SK-N-SH treated with all-trans-retinoic acid at 6 μM for 48 hours (cell line): ENCODE data around the gene SNX21.

Source experiments
- ATAC-seq: fragments of 200-7000 bp; cut with Tn5 transposase; 3 replicates; pipeline ENCODE4 v1.9.1; 2020; ENCODE audit warnings: mild to moderate bottlenecking, moderate library complexity
- ARNTL ChIP-seq: fragments of 450-650 bp; formaldehyde crosslinking; IDR thresholded peaks from 2 replicates; pipeline ENCODE4 v1.5.0; 2020; ENCODE audit warnings: low read depth, mild to moderate bottlenecking, moderate library complexity, borderline replicate concordance
- BACH2 ChIP-seq: fragments of 250-450 bp; sonication (Bioruptor Pico); IDR thresholded peaks from 2 replicates; pipeline ENCODE4 v1.9.0; 2021; ENCODE audit warnings: mild to moderate bottlenecking, borderline replicate concordance
- CREB5 ChIP-seq: fragments of 250-450 bp; sonication (Bioruptor Pico); IDR thresholded peaks from 2 replicates; pipeline ENCODE4 v1.5.1; 2020; ENCODE audit warnings: low read depth, mild to moderate bottlenecking, moderate library complexity
- CSDC2 ChIP-seq: fragments of 250-450 bp; sonication (Bioruptor Pico); IDR thresholded peaks from 2 replicates; pipeline ENCODE4 v1.5.0; 2020; ENCODE audit warnings: mild to moderate bottlenecking, moderate library complexity
- CSRNP3 ChIP-seq: fragments of 250-450 bp; sonication (Bioruptor Pico); IDR thresholded peaks from 2 replicates; pipeline ENCODE4 v1.5.1; 2021; ENCODE audit warnings: mild to moderate bottlenecking, moderate library complexity
- GLIS3 ChIP-seq: fragments of 250-450 bp; sonication (Bioruptor Pico); IDR thresholded peaks from 2 replicates; pipeline ENCODE4 v1.5.0; 2020; ENCODE audit warnings: mild to moderate bottlenecking, moderate library complexity
- ISL1 ChIP-seq: fragments of 250-450 bp; sonication (Bioruptor Pico); IDR thresholded peaks from 2 replicates; pipeline ENCODE4 v2.1.2; 2022; ENCODE audit warnings: mild to moderate bottlenecking, moderate library complexity
- OSR1 ChIP-seq: fragments of 250-450 bp; sonication (Bioruptor Pico); IDR thresholded peaks from 2 replicates; pipeline ENCODE4 v1.8.0; 2022; ENCODE audit warnings: moderate library complexity, mild to moderate bottlenecking, inconsistent platforms
- PPARA ChIP-seq: fragments of 250-450 bp; sonication (Bioruptor Pico); IDR thresholded peaks from 2 replicates; pipeline ENCODE4 v1.5.0; 2020; ENCODE audit warnings: mild to moderate bottlenecking, borderline replicate concordance
- RARB ChIP-seq: fragments of 250-450 bp; sonication (Bioruptor Pico); IDR thresholded peaks from 2 replicates; pipeline ENCODE4 v1.8.0; 2021; ENCODE audit warnings: mild to moderate bottlenecking, moderate library complexity
- SNAI2 ChIP-seq: fragments of 250-450 bp; sonication (Bioruptor Pico); IDR thresholded peaks from 2 replicates; pipeline ENCODE4 v1.5.0; 2020; ENCODE audit warnings: mild to moderate bottlenecking, moderate library complexity
- TCF4 ChIP-seq: fragments of 250-450 bp; sonication (Bioruptor Pico); IDR thresholded peaks from 2 replicates; pipeline ENCODE4 v1.8.0; 2021; ENCODE audit warnings: mild to moderate bottlenecking, moderate library complexity, borderline replicate concordance
- TOX ChIP-seq: fragments of 250-450 bp; sonication (Bioruptor Pico); IDR thresholded peaks from 2 replicates; pipeline ENCODE4 v1.8.0; 2021; ENCODE audit warnings: mild to moderate bottlenecking, moderate library complexity, borderline replicate concordance
- ZC3H10 ChIP-seq: fragments of 250-450 bp; sonication (Bioruptor Pico); IDR thresholded peaks from 2 replicates; pipeline ENCODE4 v1.5.1; 2021; ENCODE audit warnings: mild to moderate bottlenecking, moderate library complexity
- ZFP3 ChIP-seq: fragments of 250-450 bp; sonication (Bioruptor Pico); IDR thresholded peaks from 2 replicates; pipeline ENCODE4 v1.5.0; 2020; ENCODE audit warnings: mild to moderate bottlenecking, moderate library complexity
- ZFP30 ChIP-seq: fragments of 450-650 bp; formaldehyde crosslinking; IDR thresholded peaks from 2 replicates; pipeline ENCODE4 v1.5.0; 2022; ENCODE audit warnings: mild to moderate bottlenecking, moderate library complexity
- ZNF565 ChIP-seq: fragments of 450-650 bp; formaldehyde crosslinking; conservative IDR thresholded peaks from 2 replicates; pipeline ENCODE4 v1.5.0; 2020; ENCODE audit warnings: low read depth, mild to moderate bottlenecking, moderate library complexity
- ZNF70 ChIP-seq: fragments of 450-650 bp; formaldehyde crosslinking; IDR thresholded peaks from 2 replicates; pipeline ENCODE4 v1.5.0; 2020; ENCODE audit warnings: mild to moderate bottlenecking, moderate library complexity
- ZNF8 ChIP-seq: fragments of 450-650 bp; formaldehyde crosslinking; IDR thresholded peaks from 2 replicates; pipeline ENCODE4 v1.5.0; 2020; ENCODE audit warnings: mild to moderate bottlenecking, moderate library complexity
- TF ChIP-seq, protein P1 (sequence below): fragments of 250-450 bp; sonication (Bioruptor Pico); IDR thresholded peaks from 2 replicates; pipeline ENCODE4 v1.5.0; 2020; ENCODE audit warnings: mild to moderate bottlenecking, moderate library complexity
- TF ChIP-seq, protein P2 (sequence below): fragments of 250-450 bp; sonication (Bioruptor Pico); IDR thresholded peaks from 2 replicates; pipeline ENCODE4 v1.8.0; 2021; ENCODE audit warnings: low read depth, mild to moderate bottlenecking, moderate library complexity, borderline replicate concordance
- TF ChIP-seq, protein P3 (sequence below): fragments of 250-450 bp; sonication (Bioruptor Pico); IDR thresholded peaks from 2 replicates; pipeline ENCODE4 v1.8.0; 2020; ENCODE audit warnings: mild to moderate bottlenecking, moderate library complexity, borderline replicate concordance

The SNX21 gene

DNA sequence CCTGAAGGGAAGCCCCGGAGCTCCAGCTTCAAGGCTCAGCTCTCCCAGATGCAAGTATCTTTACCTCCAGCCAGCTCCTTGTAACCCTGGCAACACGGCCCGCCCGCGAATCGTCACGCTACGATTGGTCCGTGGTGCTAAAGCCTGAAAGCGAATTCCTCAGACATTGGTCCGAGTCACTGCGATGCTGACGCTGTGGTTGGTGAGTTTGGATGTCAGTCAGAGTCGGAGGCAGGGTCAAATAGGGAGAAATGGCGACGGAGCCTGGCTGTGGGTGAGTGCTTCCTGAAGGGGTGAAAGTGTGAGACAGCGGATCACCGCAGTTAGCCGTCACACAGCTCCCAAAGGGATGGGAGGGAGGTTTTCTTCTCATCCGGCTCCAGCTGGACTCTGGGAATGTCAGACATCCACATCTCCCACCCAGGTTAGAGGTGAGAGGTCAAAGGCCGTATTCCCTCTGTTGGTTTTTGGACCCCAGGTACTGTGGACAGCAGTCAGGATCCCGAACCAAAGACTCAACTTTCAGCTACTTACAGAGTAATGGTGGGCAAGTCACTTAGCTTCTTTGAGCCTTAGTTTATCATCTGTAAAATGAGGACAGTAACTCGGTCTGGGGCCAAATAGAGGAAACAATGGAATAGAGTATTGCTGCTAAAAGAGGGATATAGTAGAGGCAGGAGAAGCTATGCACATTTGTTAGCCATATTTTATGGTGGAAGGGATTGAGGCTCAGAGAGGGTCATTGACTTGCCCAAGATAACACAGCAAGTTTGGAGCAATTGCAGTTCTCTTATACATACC, 47.6 kb downstream of the SNX21 start, which contains the start of gene ZSWIM1:
Gene ZSWIM1, plus strand, starts transcription at position 240 of the 801 bp plus-strand sequence. CDS start 1,366 bp downstream, outside the sequence.
- TF ChIP-seq ZFP30 (CRISPR knock-in tag) (no peak), ZC3H10 (CRISPR knock-in tag) (no peak), RARB (CRISPR knock-in tag) (no peak), SNAI2 (CRISPR knock-in tag) (no peak), BACH2 (CRISPR knock-in tag) (no peak), ZNF8 (CRISPR knock-in tag) (no peak), ZFP3 (CRISPR knock-in tag) (no peak), ZNF565 (no peak), GLIS3 (CRISPR knock-in tag) (no peak), ZNF70 (CRISPR knock-in tag) (no peak)
- TF ChIP-seq, protein P1, sequence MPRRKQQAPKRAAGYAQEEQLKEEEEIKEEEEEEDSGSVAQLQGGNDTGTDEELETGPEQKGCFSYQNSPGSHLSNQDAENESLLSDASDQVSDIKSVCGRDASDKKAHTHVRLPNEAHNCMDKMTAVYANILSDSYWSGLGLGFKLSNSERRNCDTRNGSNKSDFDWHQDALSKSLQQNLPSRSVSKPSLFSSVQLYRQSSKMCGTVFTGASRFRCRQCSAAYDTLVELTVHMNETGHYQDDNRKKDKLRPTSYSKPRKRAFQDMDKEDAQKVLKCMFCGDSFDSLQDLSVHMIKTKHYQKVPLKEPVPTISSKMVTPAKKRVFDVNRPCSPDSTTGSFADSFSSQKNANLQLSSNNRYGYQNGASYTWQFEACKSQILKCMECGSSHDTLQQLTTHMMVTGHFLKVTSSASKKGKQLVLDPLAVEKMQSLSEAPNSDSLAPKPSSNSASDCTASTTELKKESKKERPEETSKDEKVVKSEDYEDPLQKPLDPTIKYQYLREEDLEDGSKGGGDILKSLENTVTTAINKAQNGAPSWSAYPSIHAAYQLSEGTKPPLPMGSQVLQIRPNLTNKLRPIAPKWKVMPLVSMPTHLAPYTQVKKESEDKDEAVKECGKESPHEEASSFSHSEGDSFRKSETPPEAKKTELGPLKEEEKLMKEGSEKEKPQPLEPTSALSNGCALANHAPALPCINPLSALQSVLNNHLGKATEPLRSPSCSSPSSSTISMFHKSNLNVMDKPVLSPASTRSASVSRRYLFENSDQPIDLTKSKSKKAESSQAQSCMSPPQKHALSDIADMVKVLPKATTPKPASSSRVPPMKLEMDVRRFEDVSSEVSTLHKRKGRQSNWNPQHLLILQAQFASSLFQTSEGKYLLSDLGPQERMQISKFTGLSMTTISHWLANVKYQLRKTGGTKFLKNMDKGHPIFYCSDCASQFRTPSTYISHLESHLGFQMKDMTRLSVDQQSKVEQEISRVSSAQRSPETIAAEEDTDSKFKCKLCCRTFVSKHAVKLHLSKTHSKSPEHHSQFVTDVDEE (CRISPR knock-in tag): no peak
- TF ChIP-seq, all 23 proteins: peak for 0
- peak; percentile 99 for ATAC-seq

- no peak for TF ChIP-seq ZFP3 (CRISPR knock-in tag)
- TF ChIP-seq TCF4: no peak
- TF ChIP-seq, protein P2, sequence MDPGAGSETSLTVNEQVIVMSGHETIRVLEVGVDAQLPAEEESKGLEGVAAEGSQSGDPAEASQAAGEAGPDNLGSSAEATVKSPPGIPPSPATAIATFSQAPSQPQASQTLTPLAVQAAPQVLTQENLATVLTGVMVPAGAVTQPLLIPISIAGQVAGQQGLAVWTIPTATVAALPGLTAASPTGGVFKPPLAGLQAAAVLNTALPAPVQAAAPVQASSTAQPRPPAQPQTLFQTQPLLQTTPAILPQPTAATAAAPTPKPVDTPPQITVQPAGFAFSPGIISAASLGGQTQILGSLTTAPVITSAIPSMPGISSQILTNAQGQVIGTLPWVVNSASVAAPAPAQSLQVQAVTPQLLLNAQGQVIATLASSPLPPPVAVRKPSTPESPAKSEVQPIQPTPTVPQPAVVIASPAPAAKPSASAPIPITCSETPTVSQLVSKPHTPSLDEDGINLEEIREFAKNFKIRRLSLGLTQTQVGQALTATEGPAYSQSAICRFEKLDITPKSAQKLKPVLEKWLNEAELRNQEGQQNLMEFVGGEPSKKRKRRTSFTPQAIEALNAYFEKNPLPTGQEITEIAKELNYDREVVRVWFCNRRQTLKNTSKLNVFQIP (CRISPR knock-in tag): no peak
- no peak for TF ChIP-seq OSR1 (CRISPR knock-in tag)
- TF ChIP-seq ZFP30 (CRISPR knock-in tag): no peak
- TF ChIP-seq RARB (CRISPR knock-in tag): no peak
- no peak for TF ChIP-seq BACH2 (CRISPR knock-in tag)
- TF ChIP-seq, protein P3, sequence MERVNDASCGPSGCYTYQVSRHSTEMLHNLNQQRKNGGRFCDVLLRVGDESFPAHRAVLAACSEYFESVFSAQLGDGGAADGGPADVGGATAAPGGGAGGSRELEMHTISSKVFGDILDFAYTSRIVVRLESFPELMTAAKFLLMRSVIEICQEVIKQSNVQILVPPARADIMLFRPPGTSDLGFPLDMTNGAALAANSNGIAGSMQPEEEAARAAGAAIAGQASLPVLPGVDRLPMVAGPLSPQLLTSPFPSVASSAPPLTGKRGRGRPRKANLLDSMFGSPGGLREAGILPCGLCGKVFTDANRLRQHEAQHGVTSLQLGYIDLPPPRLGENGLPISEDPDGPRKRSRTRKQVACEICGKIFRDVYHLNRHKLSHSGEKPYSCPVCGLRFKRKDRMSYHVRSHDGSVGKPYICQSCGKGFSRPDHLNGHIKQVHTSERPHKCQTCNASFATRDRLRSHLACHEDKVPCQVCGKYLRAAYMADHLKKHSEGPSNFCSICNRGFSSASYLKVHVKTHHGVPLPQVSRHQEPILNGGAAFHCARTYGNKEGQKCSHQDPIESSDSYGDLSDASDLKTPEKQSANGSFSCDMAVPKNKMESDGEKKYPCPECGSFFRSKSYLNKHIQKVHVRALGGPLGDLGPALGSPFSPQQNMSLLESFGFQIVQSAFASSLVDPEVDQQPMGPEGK: no peak
- TF ChIP-seq CSRNP3 (CRISPR knock-in tag): no peak
- TF ChIP-seq ISL1 (CRISPR knock-in tag): no peak
- no peak for TF ChIP-seq TOX
- TF ChIP-seq CREB5 (CRISPR knock-in tag): no peak
- no peak for TF ChIP-seq ZNF8 (CRISPR knock-in tag)
- no peak for TF ChIP-seq PPARA (CRISPR knock-in tag)
- TF ChIP-seq SNAI2 (CRISPR knock-in tag): no peak
- TF ChIP-seq, protein P1 (CRISPR knock-in tag): no peak
- TF ChIP-seq ZC3H10 (CRISPR knock-in tag): no peak
- no peak for TF ChIP-seq CSDC2
- no peak for TF ChIP-seq ARNTL (CRISPR knock-in tag)
- no peak for ATAC-seq
Observed at GRCh38 chr20:45882469-45883099, 49.0 kb downstream of the SNX21 start.
